MM.1S (cell line): Measurements from ENCODE around the gene ACTR5.

Source experiments
- DNase-seq: peaks from one replicate; pipeline ENCODE4 v3.0.0-alpha.2; 2015
- H2AFZ ChIP-seq: fragments of 300-600 bp; sonication (generic); 2 replicates; pipeline ENCODE4 v1.6.0; 2016; ENCODE audit warnings: antibody characterized with exemption, low read length
- H3F3A ChIP-seq: fragments of 300-600 bp; sonication (generic); 2 replicates; pipeline ENCODE4 v1.6.1; 2016; ENCODE audit warnings: mild to moderate bottlenecking, antibody characterized with exemption, low read length, moderate library complexity, mixed read lengths; ENCODE audit not compliant: insufficient read depth
- H3K27ac ChIP-seq: fragments of 300-600 bp; sonication (generic); 2 replicates; pipeline ENCODE4 v1.5.1; 2016; ENCODE audit warnings: mild to moderate bottlenecking, low read length
- H3K27me3 ChIP-seq: fragments of 300-600 bp; sonication (generic); replicated peaks from 2 replicates; pipeline ENCODE4 v1.6.0; 2016; ENCODE audit warnings: low read length; ENCODE audit not compliant: insufficient read depth
- H3K36me3 ChIP-seq: fragments of 300-600 bp; sonication (generic); replicated peaks from 2 replicates; pipeline ENCODE4 v1.6.1; 2016; ENCODE audit warnings: mild to moderate bottlenecking, low read length, mixed read lengths; ENCODE audit not compliant: insufficient read depth
- H3K4me1 ChIP-seq: fragments of 300-600 bp; sonication (generic); 2 replicates; pipeline ENCODE4 v1.6.1; 2016; ENCODE audit warnings: low read length, mixed read lengths
- H3K4me2 ChIP-seq: fragments of 300-600 bp; sonication (generic); 2 replicates; pipeline ENCODE4 v1.6.0; 2016; ENCODE audit warnings: low read depth, low read length
- H3K4me3 ChIP-seq: fragments of 300-600 bp; sonication (generic); 2 replicates; pipeline ENCODE4 v1.5.1; 2016; ENCODE audit warnings: low read length, mixed read lengths
- H3K79me2 ChIP-seq: fragments of 300-600 bp; sonication (generic); 2 replicates; pipeline ENCODE4 v1.6.1; 2016; ENCODE audit warnings: mixed run types, low read length, mixed read lengths
- H3K9ac ChIP-seq: fragments of 300-600 bp; sonication (generic); 2 replicates; pipeline ENCODE4 v1.6.1; 2016; ENCODE audit warnings: low read length, mixed read lengths
- H3K9me2 ChIP-seq: fragments of 300-600 bp; sonication (generic); replicated peaks from 2 replicates; pipeline ENCODE4 v1.6.1; 2016; ENCODE audit warnings: mild to moderate bottlenecking, low read length, mixed read lengths; ENCODE audit not compliant: insufficient read depth
- H3K9me3 ChIP-seq: fragments of 300-600 bp; sonication (generic); replicated peaks from 2 replicates; pipeline ENCODE4 v1.6.1; 2016; ENCODE audit warnings: mild to moderate bottlenecking, low read length, mixed read lengths; ENCODE audit not compliant: insufficient read depth
- H4K20me1 ChIP-seq: fragments of 300-600 bp; sonication (generic); 2 replicates; pipeline ENCODE4 v1.6.1; 2016; ENCODE audit warnings: mild to moderate bottlenecking, low read length, moderate library complexity, mixed read lengths; ENCODE audit not compliant: insufficient read depth
- CTCF ChIP-seq: fragments of 300-600 bp; sonication (generic); IDR thresholded peaks from 2 replicates; pipeline ENCODE4 v1.5.1; 2016; ENCODE audit warnings: antibody characterized with exemption, low read length, mixed read lengths
- EZH2 ChIP-seq: fragments of 300-600 bp; sonication (generic); optimal IDR thresholded peaks from 2 replicates; pipeline ENCODE3; 2017; ENCODE audit warnings: low read depth, mild to moderate bottlenecking, antibody characterized with exemption, low read length, mixed read lengths
- EZH2phosphoT487 ChIP-seq: fragments of 300-600 bp; sonication (generic); IDR thresholded peaks from 2 replicates; pipeline ENCODE4 v1.6.1; 2018; ENCODE audit warnings: antibody characterized with exemption, low read length

The ACTR5 gene

GRCh38 chr20:38759106-38759505 lies 10.8 kb downstream of the ACTR5 start:
- Histone ChIP-seq H3K4me2 (no peak overlapping the region), H3K4me3 (no peak overlapping the region), H3K36me3 (no peaks in the 10 kb centered on the region), H3K9me3 (no peaks in the 10 kb centered on the region), H2AFZ (no peak overlapping the region), H3K79me2 (peaks cover 1% of the 10 kb centered on the region; the same call in 1 of the 2 replicates), H3K27me3 (no peaks in the 10 kb centered on the region), H3K27ac (no peak overlapping the region), H3K4me1 (peaks cover 18% of the 10 kb centered on the region), H3F3A (peaks cover 15% of the 10 kb centered on the region), H3K9ac (no peak overlapping the region), H4K20me1 (no peaks in the 10 kb centered on the region), H3K9me2 (no peaks in the 10 kb centered on the region)
- DNase-seq, result no peak
- TF ChIP-seq EZH2phosphoT487, result no peak
- no peak for TF ChIP-seq EZH2
- no peak for TF ChIP-seq CTCF

- no peaks in the 10 kb centered on the region for H3K27me3 ChIP-seq
- no peaks in the 10 kb centered on the region for H4K20me1 ChIP-seq
- 0 out of 2 replicates have a peak, but pooled peaks cover 3% of the 10 kb centered on the region for H3F3A ChIP-seq
- no peaks in the 10 kb centered on the region for H3K36me3 ChIP-seq
- no peak overlapping the region for H3K9ac ChIP-seq
- H3K4me1 ChIP-seq, result peaks cover 5% of the 10 kb centered on the region
- no peaks in the 10 kb centered on the region for H3K9me2 ChIP-seq
- H3K4me3 ChIP-seq, result no peak overlapping the region
- H3K9me3 ChIP-seq, result no peaks in the 10 kb centered on the region
- no peak overlapping the region for H2AFZ ChIP-seq
- DNase-seq, result no peak
- TF ChIP-seq CTCF, result no peak
- no peak for TF ChIP-seq EZH2
- no peak for TF ChIP-seq EZH2phosphoT487
- H3K4me2 ChIP-seq, result no peak overlapping the region
- no peak overlapping the region for H3K27ac ChIP-seq
- no peaks in the 10 kb centered on the region for H3K79me2 ChIP-seq
Measured at GRCh38 chr20:38760978-38761377, 12.7 kb downstream of the ACTR5 start.

GRCh38 chr20:38762174-38762573 lies 13.9 kb downstream of the ACTR5 start:
- Histone ChIP-seq H3F3A (no peaks in the 10 kb centered on the region), H3K9me3 (no peaks in the 10 kb centered on the region), H3K27ac (no peak overlapping the region), H3K79me2 (no peaks in the 10 kb centered on the region), H4K20me1 (no peaks in the 10 kb centered on the region), H3K4me2 (no peak overlapping the region), H3K36me3 (no peaks in the 10 kb centered on the region), H3K4me3 (no peak overlapping the region), H3K9me2 (no peaks in the 10 kb centered on the region), H3K27me3 (no peaks in the 10 kb centered on the region), H3K4me1 (no peaks in the 10 kb centered on the region), H3K9ac (no peak overlapping the region), H2AFZ (no peak overlapping the region)
- DNase-seq, result no peak
- no peak for TF ChIP-seq EZH2phosphoT487
- no peak for TF ChIP-seq CTCF
- no peak for TF ChIP-seq EZH2
